Jurkat, Clone E6-1 (cell line): ENCODE measurements around the gene PLBD2.

Experiments used
- DNase-seq: peaks from one replicate; pipeline ENCODE4 v3.0.0-alpha.2; 2011; ENCODE audit warnings: low read depth, low spot score
- H3K4me3 ChIP-seq: 2 replicates; pipeline ENCODE4 v1.5.1; 2011; ENCODE audit warnings: mild to moderate bottlenecking, low read length, control low read depth, moderate library complexity

Gene PLBD2

GRCh38 chr12:113390064-113391043 lies 32.0 kb downstream of the PLBD2 start:
- no peak for DNase-seq

GRCh38 chr12:113391145-113391544 lies 32.8 kb downstream of the PLBD2 start:
- no peak for DNase-seq

More at GRCh38 chr12:113390064-113391043, 32.0 kb downstream of the PLBD2 start:
- H3K4me3 ChIP-seq: no peak overlapping the region

GRCh38 chr12:113391650-113392337 lies 33.4 kb downstream of the PLBD2 start:
- H3K4me3 ChIP-seq: no peak overlapping the region
- no peak for DNase-seq

More at GRCh38 chr12:113391145-113391544, 32.8 kb downstream of the PLBD2 start:
- H3K4me3 ChIP-seq: no peak overlapping the region

- H3K4me3 ChIP-seq: no peak overlapping the region
- no peak for DNase-seq
Observed at GRCh38 chr12:113392520-113392919, 34.1 kb downstream of the PLBD2 start.

GRCh38 chr12:113392988-113393579 lies 34.7 kb downstream of the PLBD2 start:
- no peak overlapping the region for H3K4me3 ChIP-seq
- no peak for DNase-seq

- DNase-seq: no peak
- no peak overlapping the region for H3K4me3 ChIP-seq
Observed at GRCh38 chr12:113393749-113394148, 35.4 kb downstream of the PLBD2 start.

- no peak overlapping the region for H3K4me3 ChIP-seq
- no peak for DNase-seq
Observed at GRCh38 chr12:113395119-113395518, 36.7 kb downstream of the PLBD2 start.

GRCh38 chr12:113396200-113396599 lies 37.8 kb downstream of the PLBD2 start:
- DNase-seq: no peak
- H3K4me3 ChIP-seq: no peak overlapping the region

- no peak overlapping the region for H3K4me3 ChIP-seq
- DNase-seq: no peak
Observed at GRCh38 chr12:113396828-113397496, 38.6 kb downstream of the PLBD2 start.

GRCh38 chr12:113397497-113398197 lies 39.3 kb downstream of the PLBD2 start:
- no peak overlapping the region for H3K4me3 ChIP-seq
- no peak for DNase-seq

- no peak overlapping the region for H3K4me3 ChIP-seq
- DNase-seq: no peak
Observed at GRCh38 chr12:113398346-113399290, 40.2 kb downstream of the PLBD2 start.

GRCh38 chr12:113399490-113399889 lies 41.1 kb downstream of the PLBD2 start:
- H3K4me3 ChIP-seq: no peak overlapping the region
- DNase-seq: no peak

- no peak overlapping the region for H3K4me3 ChIP-seq
Observed at GRCh38 chr12:113400362-113400761, 42.0 kb downstream of the PLBD2 start.

GRCh38 chr12:113401066-113402000 lies 42.9 kb downstream of the PLBD2 start:
- DNase-seq: no peak
- no peak overlapping the region for H3K4me3 ChIP-seq

More at GRCh38 chr12:113400362-113400761, 42.0 kb downstream of the PLBD2 start:
- no peak for DNase-seq

- DNase-seq: no peak
- no peak overlapping the region for H3K4me3 ChIP-seq
Observed at GRCh38 chr12:113402586-113403260, 44.3 kb downstream of the PLBD2 start.
